HEK293T (cell line): Measurements from ENCODE around the gene TMEM176B.

Experiments used
- CTCF ChIA-PET: fragments of 350-600 bp; formaldehyde crosslinking; extraction: SDS; loops from one replicate; lab custom pipeline; 2021; ENCODE audit warnings: antibody characterized with exemption, inconsistent platforms; lab: Yijun Ruan, JAX
- POLR2A ChIA-PET: fragments of 350-600 bp; formaldehyde crosslinking; extraction: SDS; loops from one replicate; lab custom pipeline; 2020; ENCODE audit warnings: antibody characterized with exemption, inconsistent platforms; lab: Yijun Ruan, JAX
- DNase-seq: peaks from one replicate; pipeline ENCODE4 v3.0.0; 2012; ENCODE audit warnings: mixed read lengths; ENCODE audit errors: extremely low spot score
- ARNT ChIP-seq: fragments of 450-650 bp; IDR thresholded peaks from 2 replicates; pipeline ENCODE4 v1.6.1; 2017; ENCODE audit warnings: mild to moderate bottlenecking
- BHLHE40 ChIP-seq: fragments of 450-650 bp; IDR thresholded peaks from 2 replicates; pipeline ENCODE4 v1.6.1; 2016; ENCODE audit warnings: mild to moderate bottlenecking, moderate library complexity, borderline replicate concordance
- CTBP1 ChIP-seq: fragments of 450-650 bp; IDR thresholded peaks from 2 replicates; pipeline ENCODE4 v1.6.1; 2016; ENCODE audit warnings: borderline replicate concordance
- ELF4 ChIP-seq: fragments of 450-650 bp; IDR thresholded peaks from 2 replicates; pipeline ENCODE4 v1.6.1; 2017; ENCODE audit warnings: antibody characterized with exemption
- FOXA1 ChIP-seq: fragments of 450-650 bp; IDR thresholded peaks from 2 replicates; pipeline ENCODE4 v1.6.1; 2016; ENCODE audit warnings: mild to moderate bottlenecking
- FOXK2 ChIP-seq: fragments of 450-650 bp; IDR thresholded peaks from 2 replicates; pipeline ENCODE4 v1.6.1; 2016; ENCODE audit warnings: mild to moderate bottlenecking
- FOXM1 ChIP-seq: fragments of 450-650 bp; IDR thresholded peaks from 2 replicates; pipeline ENCODE4 v1.6.1; 2017; ENCODE audit warnings: mild to moderate bottlenecking, borderline replicate concordance
- HDGF ChIP-seq: fragments of 450-650 bp; IDR thresholded peaks from 2 replicates; pipeline ENCODE4 v1.6.1; 2017; ENCODE audit warnings: antibody characterized with exemption, borderline replicate concordance
- L3MBTL2 ChIP-seq: fragments of 450-650 bp; conservative IDR thresholded peaks from 2 replicates; pipeline ENCODE4 v1.6.1; 2016; ENCODE audit warnings: mild to moderate bottlenecking
- LEF1 ChIP-seq: fragments of 450-650 bp; IDR thresholded peaks from 2 replicates; pipeline ENCODE4 v1.6.1; 2017; ENCODE audit warnings: mild to moderate bottlenecking, borderline replicate concordance
- NFRKB ChIP-seq: fragments of 450-650 bp; IDR thresholded peaks from 2 replicates; pipeline ENCODE4 v1.6.1; 2016; ENCODE audit warnings: mild to moderate bottlenecking, moderate library complexity
- PKNOX1 ChIP-seq: fragments of 450-650 bp; IDR thresholded peaks from 2 replicates; pipeline ENCODE4 v1.6.1; 2016
- SP1 ChIP-seq: fragments of 450-650 bp; IDR thresholded peaks from 2 replicates; pipeline ENCODE4 v1.6.1; 2017
- SUZ12 ChIP-seq: fragments of 450-650 bp; IDR thresholded peaks from 2 replicates; pipeline ENCODE4 v1.6.1; 2016; ENCODE audit warnings: mild to moderate bottlenecking
- TARDBP ChIP-seq: fragments of 450-650 bp; IDR thresholded peaks from 2 replicates; pipeline ENCODE4 v1.6.1; 2016
- ZNF384 ChIP-seq: fragments of 450-650 bp; IDR thresholded peaks from 2 replicates; pipeline ENCODE4 v1.6.1; 2016

Gene TMEM176B

GRCh38 chr7:150824379-150825177 lies 24.4 kb upstream of the TMEM176B start:
- CTCF ChIA-PET: interaction anchor here (0.7 kb wide), 1 partner anchor 16 kb away, joined by 3 read pairs; no protein-coding TSS in a partner anchor
- TF ChIP-seq HDGF (no peak), PKNOX1 (peak; percentile 94)
- no peak for DNase-seq
- POLR2A ChIA-PET: no interaction called here

GRCh38 chr7:150823484-150824126 lies 23.4 kb upstream of the TMEM176B start:
- CTCF ChIA-PET: interaction anchor here (0.6 kb wide), 1 partner anchor 8 kb away, joined by 7 read pairs; no protein-coding TSS in a partner anchor
- peak; percentile 13 for DNase-seq
- TF ChIP-seq NFRKB: no peak
- no peak for TF ChIP-seq FOXA1
- no peak for TF ChIP-seq L3MBTL2
- POLR2A ChIA-PET: no interaction called here

GRCh38 chr7:150823043-150823442 lies 22.9 kb upstream of the TMEM176B start:
- ChIA-PET CTCF (no interaction called here), POLR2A (no interaction called here)
- TF ChIP-seq L3MBTL2 (no peak), ELF4 (no peak), ZNF384 (no peak), FOXM1 (no peak), NFRKB (no peak), ARNT (no peak), LEF1 (no peak), CTBP1 (no peak), FOXK2 (no peak), SP1 (no peak), SUZ12 (no peak), PKNOX1 (no peak), TARDBP (no peak), HDGF (no peak), FOXA1 (no peak), BHLHE40 (no peak)
- DNase-seq: peak; percentile 3

GRCh38 chr7:150820578-150821198 lies 20.5 kb upstream of the TMEM176B start:
- no peak for DNase-seq
- CTCF ChIA-PET: interaction anchor here (0.5 kb wide), 1 partner anchor 23 kb away, joined by 5 read pairs; no protein-coding TSS in a partner anchor
- TF ChIP-seq CTBP1 (no peak), FOXM1 (no peak), HDGF (no peak), ELF4 (no peak), LEF1 (no peak), ARNT (no peak), PKNOX1 (no peak), FOXK2 (no peak), ZNF384 (no peak), FOXA1 (no peak), TARDBP (no peak)
- POLR2A ChIA-PET: no interaction called here

GRCh38 chr7:150820148-150820547 lies 20.0 kb upstream of the TMEM176B start:
- CTCF ChIA-PET: interaction anchor here (0.5 kb wide), 1 partner anchor 24 kb away, joined by 5 read pairs; no protein-coding TSS in a partner anchor
- no peak for DNase-seq
- TF ChIP-seq SUZ12 (no peak), ZNF384 (no peak), NFRKB (no peak)
- POLR2A ChIA-PET: no interaction called here

GRCh38 chr7:150818971-150819370 lies 18.8 kb upstream of the TMEM176B start:
- no peak for DNase-seq
- ChIA-PET POLR2A (no interaction called here), CTCF (interaction anchor here (1.3 kb wide), 1 partner anchor 28 kb away, joined by 3 read pairs; no protein-coding TSS in a partner anchor)
- TF ChIP-seq ZNF384 (no peak), L3MBTL2 (no peak), SP1 (no peak), SUZ12 (no peak), BHLHE40 (no peak), CTBP1 (no peak), PKNOX1 (no peak)
